Neutrophil (primary cell): ENCODE measurements around the gene IFNL1.
"Not testable (repeated sequence)": the region's sequence is repeated elsewhere in the genome, so short reads cannot be mapped to it uniquely, and the experiment has no call there.

Experiments
- H3K27ac ChIP-seq: fragments of 200-600 bp; sonication (generic); 2 replicates; pipeline ENCODE4 v1.5.1; 2016; ENCODE audit warnings: mild to moderate bottlenecking, moderate library complexity
- H3K27me3 ChIP-seq: fragments of 200-600 bp; sonication (generic); 2 replicates; pipeline ENCODE4 v1.6.0; 2016; ENCODE audit warnings: mild to moderate bottlenecking
- H3K36me3 ChIP-seq: fragments of 200-600 bp; sonication (generic); 2 replicates; pipeline ENCODE4 v1.5.1; 2017
- H3K4me1 ChIP-seq, 2 experiments: fragments of 200-600 bp in 1 of 2; sonication (generic) in 1 of 2; 1 replicate in 1 of 2; 2 replicates in 1 of 2; pipeline versions ENCODE4 v1.5.1 to v1.6.1; 2013 to 2016; ENCODE audit warnings: low read depth in 1 of 2, low read length in 1 of 2, mild to moderate bottlenecking in 1 of 2, moderate library complexity in 1 of 2; ENCODE audit not compliant: control insufficient read depth in 1 of 2, insufficient read depth in 1 of 2
- H3K4me3 ChIP-seq, 2 experiments: fragments of 200-600 bp in 1 of 2; sonication (generic) in 1 of 2; 1 replicate in 1 of 2; 2 replicates in 1 of 2; pipeline ENCODE4 v1.5.1; 2013 to 2016; ENCODE audit warnings: low read depth in 1 of 2, low read length in 1 of 2, mild to moderate bottlenecking in 1 of 2, moderate library complexity in 1 of 2
- H3K9me3 ChIP-seq: fragments of 200-600 bp; sonication (generic); 2 replicates; pipeline ENCODE4 v1.5.1; 2016
- TF ChIP-seq, protein P1 (sequence below): fragments of 200-600 bp; sonication (generic); IDR thresholded peaks from 2 replicates; pipeline ENCODE4 v1.5.1; 2016; ENCODE audit warnings: antibody characterized with exemption

The IFNL1 gene

DNA sequence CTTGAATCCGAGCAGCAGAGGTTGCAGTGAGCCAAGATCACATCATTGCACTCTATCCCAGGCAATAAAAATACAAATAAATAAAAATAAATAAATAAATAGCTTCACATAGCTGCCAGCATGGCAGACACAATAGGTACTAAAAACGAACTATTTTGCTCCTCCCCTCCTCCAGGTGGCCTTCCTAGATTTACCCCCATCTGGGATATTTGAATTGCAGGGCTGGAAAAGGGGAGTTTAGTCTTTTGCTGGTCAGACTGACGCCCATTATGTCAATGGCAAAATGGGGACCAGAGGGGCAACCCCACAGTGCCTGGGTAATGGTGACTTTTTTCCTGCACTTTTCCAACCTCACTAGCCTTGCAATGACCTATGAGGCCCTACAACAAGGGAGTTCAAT is 40.3 kb downstream of the IFNL1 start:
- no peaks in the 10 kb centered on the region for H3K27me3 ChIP-seq
- H3K4me3 ChIP-seq, result peak overlapping the region; percentile 90 to 96
- peak overlapping the region; percentile 100 for H3K27ac ChIP-seq
- H3K9me3 ChIP-seq, result no peaks in the 10 kb centered on the region
- H3K4me1 ChIP-seq, result peaks cover 76 to 81% of the 10 kb centered on the region in 2 experiments
- peaks cover 16% of the 10 kb centered on the region for H3K36me3 ChIP-seq
- TF ChIP-seq, protein P1, sequence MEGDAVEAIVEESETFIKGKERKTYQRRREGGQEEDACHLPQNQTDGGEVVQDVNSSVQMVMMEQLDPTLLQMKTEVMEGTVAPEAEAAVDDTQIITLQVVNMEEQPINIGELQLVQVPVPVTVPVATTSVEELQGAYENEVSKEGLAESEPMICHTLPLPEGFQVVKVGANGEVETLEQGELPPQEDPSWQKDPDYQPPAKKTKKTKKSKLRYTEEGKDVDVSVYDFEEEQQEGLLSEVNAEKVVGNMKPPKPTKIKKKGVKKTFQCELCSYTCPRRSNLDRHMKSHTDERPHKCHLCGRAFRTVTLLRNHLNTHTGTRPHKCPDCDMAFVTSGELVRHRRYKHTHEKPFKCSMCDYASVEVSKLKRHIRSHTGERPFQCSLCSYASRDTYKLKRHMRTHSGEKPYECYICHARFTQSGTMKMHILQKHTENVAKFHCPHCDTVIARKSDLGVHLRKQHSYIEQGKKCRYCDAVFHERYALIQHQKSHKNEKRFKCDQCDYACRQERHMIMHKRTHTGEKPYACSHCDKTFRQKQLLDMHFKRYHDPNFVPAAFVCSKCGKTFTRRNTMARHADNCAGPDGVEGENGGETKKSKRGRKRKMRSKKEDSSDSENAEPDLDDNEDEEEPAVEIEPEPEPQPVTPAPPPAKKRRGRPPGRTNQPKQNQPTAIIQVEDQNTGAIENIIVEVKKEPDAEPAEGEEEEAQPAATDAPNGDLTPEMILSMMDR, result no peak

DNA sequence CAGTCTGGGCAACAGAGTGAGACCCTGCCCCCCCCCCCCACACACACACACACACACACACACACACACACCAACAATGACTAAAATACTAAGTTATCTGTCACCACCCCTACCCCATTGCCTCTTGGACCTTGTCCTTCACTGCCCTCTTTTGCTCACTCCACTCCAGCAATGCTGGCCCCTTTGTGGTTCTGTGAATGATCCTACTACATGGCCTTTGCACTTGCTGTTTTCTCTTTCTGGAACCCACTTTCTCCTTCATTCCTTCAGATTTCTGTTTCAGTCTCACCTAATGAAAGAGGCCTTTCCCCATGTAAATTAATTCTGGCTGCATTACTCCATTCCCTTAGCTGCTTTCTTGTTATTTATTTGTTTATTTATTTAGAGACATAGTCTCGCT is 43.5 kb downstream of the IFNL1 start:
- H3K27me3 ChIP-seq, result no peaks in the 10 kb centered on the region
- TF ChIP-seq, protein P1, result no peak
- H3K9me3 ChIP-seq, result no peaks in the 10 kb centered on the region
- peaks cover 59 to 61% of the 10 kb centered on the region in 2 experiments for H3K4me1 ChIP-seq
- H3K4me3 ChIP-seq, result peak overlapping the region; percentile 90 to 100
- peak overlapping the region; percentile 100 for H3K27ac ChIP-seq
- H3K36me3 ChIP-seq, result no peaks in the 10 kb centered on the region

DNA sequence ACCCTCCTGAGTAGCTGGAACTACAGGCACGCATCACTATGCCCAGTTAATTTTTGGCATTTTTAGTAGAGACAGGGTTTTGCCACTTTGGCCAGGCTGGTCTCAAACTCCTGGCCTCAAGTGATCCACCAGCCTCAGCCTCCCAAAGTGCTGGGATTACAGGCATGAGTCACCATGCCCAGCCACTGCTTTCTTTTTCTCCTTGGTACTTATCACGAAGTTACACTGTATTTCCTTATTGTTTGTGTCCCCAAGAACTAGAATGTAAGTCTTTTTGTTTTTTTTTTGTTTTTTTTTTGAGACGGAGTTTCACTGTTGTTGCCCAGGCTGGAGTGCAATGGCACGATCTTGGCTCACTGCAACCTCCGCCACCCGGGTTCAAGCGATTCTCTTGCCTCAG is 43.9 kb downstream of the IFNL1 start:
- H3K4me3 ChIP-seq, result peak overlapping the region; percentile 90 to 100
- peak overlapping the region; percentile 100 for H3K27ac ChIP-seq
- H3K9me3 ChIP-seq, H3K27me3 ChIP-seq, H3K36me3 ChIP-seq: not testable (repeated sequence)
- H3K4me1 ChIP-seq, result peaks cover 59 to 61% of the 10 kb centered on the region in 2 experiments

DNA sequence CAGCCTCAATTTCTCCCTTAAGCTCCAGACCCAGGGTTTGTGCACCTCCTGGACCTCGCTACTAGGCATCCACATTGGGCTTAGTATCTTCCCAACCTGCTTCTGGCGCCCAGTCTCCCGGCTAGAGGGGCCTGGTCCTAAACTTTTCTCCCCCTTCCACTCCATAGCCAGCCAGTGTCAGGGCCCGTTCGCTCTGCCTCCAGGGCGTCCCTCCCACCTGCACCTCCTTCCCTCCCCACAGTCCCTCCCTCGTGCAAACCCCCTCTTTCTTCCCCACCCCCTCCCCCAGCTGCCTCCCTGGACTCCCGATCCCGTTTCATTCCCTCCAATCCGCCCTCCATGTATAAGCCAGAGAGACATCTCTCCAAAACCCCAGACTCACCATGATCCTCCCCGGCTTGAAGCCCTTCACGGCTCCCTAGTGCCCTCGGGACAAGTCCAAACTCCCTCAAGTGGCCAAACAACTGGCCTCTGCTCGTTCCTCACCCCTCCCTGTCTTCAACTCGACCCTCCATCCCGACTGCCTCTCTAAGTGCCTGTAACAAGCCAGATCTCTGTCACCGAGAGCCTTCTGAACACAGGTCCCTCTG is 45.0 kb downstream of the IFNL1 start:
- peaks cover 55 to 58% of the 10 kb centered on the region in 2 experiments for H3K4me1 ChIP-seq
- TF ChIP-seq, protein P1, result no peak
- H3K36me3 ChIP-seq, result peaks cover 1% of the 10 kb centered on the region
- H3K4me3 ChIP-seq, result peak overlapping the region; percentile 90 to 100
- H3K27me3 ChIP-seq, result no peaks in the 10 kb centered on the region
- no peaks in the 10 kb centered on the region for H3K9me3 ChIP-seq
- H3K27ac ChIP-seq, result peak overlapping the region; percentile 100

DNA sequence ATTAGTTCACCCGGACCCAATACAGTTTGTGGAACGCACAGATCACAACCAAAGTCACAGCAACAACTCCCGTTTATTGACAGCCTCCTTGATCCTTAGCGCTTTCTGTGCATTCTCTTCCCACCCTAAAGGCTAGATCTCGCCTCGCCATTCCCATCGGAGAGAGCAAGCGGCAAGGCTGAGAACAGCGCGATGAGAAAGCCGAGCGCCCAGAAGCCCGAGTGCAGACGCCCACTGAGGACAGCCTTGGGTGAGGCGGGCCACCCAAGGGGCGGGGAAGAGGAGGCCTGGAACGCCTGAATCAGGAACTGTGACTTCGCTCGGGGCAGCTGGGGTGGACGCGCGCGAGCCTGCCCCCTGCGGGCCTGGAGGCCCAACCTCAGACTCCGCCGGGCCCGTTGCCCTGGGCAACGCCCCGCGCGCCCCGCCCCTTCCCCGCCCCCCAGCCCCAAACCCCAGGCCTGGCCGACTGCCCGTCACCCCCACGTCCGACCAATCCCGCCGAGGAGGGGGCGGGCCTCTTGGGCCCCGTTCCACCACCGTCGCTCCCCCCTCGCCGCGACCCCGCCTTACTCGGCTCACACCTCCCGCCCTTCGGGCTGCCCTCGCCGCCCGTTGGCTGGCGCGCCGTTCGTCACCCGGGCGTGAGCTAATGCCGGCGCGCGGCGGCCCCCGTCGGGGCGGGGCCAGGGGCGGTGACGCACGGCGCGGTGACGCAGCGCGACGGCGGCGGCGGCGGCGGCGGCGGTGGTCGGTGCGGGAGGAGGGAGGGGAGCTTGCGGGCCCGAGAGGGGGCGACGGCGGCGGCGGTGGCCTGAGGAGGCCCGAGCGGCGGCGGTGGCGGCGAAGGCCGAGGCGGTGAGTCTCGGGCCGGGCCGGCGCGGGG is 45.8 kb downstream of the IFNL1 start, which contains the start of gene SAMD4B:
TSS of gene SAMD4B (plus strand) at position 703 of the 886 bp plus-strand sequence. CDS start 14,473 bp downstream, outside the sequence.
- TF ChIP-seq, protein P1, result peak; percentile 99
- peaks cover 48 to 51% of the 10 kb centered on the region in 2 experiments for H3K4me1 ChIP-seq
- no peaks in the 10 kb centered on the region for H3K9me3 ChIP-seq

More for the DNA sequence above, 45.8 kb downstream of the IFNL1 start, which contains the start of gene SAMD4B:
- Histone ChIP-seq H3K27me3 (no peaks in the 10 kb centered on the region), H3K36me3 (peaks cover 6% of the 10 kb centered on the region), H3K27ac (peak within 1 kb of the TSS; percentile 100), H3K4me3 (peak within 1 kb of the TSS; percentile 90 to 100)
